IPS DF 6.9 (cell line): ENCODE data around the gene CELSR3.
A peak's percentile ranks its signal among the peaks of the same experiment; 100 is the strongest.

Source experiments
- DNase-seq: peaks from one replicate; pipeline ENCODE4 v3.0.0-alpha.2; 2013; ENCODE audit warnings: low read depth, low spot score
- H3K27ac ChIP-seq: one replicate; pipeline ENCODE4 v1.5.1; 2013; ENCODE audit warnings: low read length, control low read depth
- H3K27me3 ChIP-seq: 2 replicates; pipeline ENCODE4 v1.6.1; 2013; ENCODE audit warnings: mild to moderate bottlenecking, low read length; ENCODE audit not compliant: control insufficient read depth, insufficient read depth
- H3K36me3 ChIP-seq: 2 replicates; pipeline ENCODE4 v1.6.1; 2013; ENCODE audit warnings: low read length; ENCODE audit not compliant: control insufficient read depth, insufficient read depth
- H3K4me1 ChIP-seq: 2 replicates; pipeline ENCODE4 v1.6.1; 2013; ENCODE audit warnings: low read length; ENCODE audit not compliant: control insufficient read depth, insufficient read depth
- H3K4me3 ChIP-seq: 2 replicates; pipeline ENCODE4 v1.5.1; 2013; ENCODE audit warnings: mild to moderate bottlenecking, low read length
- H3K9me3 ChIP-seq: 2 replicates; pipeline ENCODE4 v1.6.1; 2013; ENCODE audit warnings: low read length, inconsistent platforms; ENCODE audit not compliant: control insufficient read depth, insufficient read depth
- WGBS: extraction: QIAGEN DNeasy Blood & Tissue Kit; methylation state at CpG from one replicate; pipeline ENCODE4 v1.1.7; 2013; ENCODE audit warnings: mixed read lengths, missing lambda C conversion rate; ENCODE audit not compliant: insufficient read length, insufficient coverage; 5-methylcytosine and 5-hydroxymethylcytosine counted together

The CELSR3 gene, protein sequence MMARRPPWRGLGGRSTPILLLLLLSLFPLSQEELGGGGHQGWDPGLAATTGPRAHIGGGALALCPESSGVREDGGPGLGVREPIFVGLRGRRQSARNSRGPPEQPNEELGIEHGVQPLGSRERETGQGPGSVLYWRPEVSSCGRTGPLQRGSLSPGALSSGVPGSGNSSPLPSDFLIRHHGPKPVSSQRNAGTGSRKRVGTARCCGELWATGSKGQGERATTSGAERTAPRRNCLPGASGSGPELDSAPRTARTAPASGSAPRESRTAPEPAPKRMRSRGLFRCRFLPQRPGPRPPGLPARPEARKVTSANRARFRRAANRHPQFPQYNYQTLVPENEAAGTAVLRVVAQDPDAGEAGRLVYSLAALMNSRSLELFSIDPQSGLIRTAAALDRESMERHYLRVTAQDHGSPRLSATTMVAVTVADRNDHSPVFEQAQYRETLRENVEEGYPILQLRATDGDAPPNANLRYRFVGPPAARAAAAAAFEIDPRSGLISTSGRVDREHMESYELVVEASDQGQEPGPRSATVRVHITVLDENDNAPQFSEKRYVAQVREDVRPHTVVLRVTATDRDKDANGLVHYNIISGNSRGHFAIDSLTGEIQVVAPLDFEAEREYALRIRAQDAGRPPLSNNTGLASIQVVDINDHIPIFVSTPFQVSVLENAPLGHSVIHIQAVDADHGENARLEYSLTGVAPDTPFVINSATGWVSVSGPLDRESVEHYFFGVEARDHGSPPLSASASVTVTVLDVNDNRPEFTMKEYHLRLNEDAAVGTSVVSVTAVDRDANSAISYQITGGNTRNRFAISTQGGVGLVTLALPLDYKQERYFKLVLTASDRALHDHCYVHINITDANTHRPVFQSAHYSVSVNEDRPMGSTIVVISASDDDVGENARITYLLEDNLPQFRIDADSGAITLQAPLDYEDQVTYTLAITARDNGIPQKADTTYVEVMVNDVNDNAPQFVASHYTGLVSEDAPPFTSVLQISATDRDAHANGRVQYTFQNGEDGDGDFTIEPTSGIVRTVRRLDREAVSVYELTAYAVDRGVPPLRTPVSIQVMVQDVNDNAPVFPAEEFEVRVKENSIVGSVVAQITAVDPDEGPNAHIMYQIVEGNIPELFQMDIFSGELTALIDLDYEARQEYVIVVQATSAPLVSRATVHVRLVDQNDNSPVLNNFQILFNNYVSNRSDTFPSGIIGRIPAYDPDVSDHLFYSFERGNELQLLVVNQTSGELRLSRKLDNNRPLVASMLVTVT (N-terminal part only)

DNA sequence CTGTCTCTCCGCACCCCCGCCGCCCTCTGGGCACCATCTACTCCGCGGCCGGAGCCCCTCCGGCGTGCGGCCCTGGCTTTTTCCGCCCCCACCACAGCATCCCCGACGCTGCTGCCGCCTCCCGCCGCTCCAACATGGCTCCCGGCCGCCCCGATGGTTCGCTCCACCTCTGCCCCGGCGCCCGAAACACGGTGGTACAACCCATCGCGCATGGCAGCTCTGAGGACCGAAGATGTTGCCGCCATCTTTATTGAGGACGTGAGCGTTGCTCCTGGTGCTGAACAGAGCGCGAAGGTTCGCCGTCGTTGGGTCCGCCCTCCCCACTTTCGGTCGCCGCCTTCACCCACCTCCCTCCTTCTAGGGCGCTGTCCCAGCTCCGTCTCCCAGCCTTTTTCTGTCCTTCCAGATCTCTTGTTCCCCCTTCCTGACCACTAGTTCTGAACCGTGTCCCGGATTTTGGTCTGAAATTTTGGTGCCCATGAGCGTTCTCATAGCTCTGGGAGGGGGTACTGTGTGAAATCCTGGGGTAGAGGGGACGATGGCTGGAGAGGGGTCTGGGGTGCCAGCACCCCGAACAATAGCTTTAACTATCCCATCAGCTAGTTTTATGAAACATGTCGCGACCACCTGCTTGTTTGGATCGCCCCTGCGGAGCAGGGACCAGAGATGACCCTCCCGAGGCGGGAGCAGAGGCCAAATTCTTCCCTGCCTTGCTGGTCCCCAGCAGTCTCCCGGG lies at the start of gene CELSR3:
TSS of gene CELSR3 (minus strand) at position 134 of the 736 bp plus-strand sequence. CDS start 252 bp downstream, outside the sequence.
- no peak within 1 kb of the TSS for H3K27ac ChIP-seq
- peak within 1 kb of the TSS; percentile 48; the same call in 1 of the 2 replicates for H3K4me3 ChIP-seq
- no peaks in the 10 kb centered on the region for H3K9me3 ChIP-seq
- no peaks in the 10 kb centered on the region; the same call in 1 of the 2 replicates for H3K36me3 ChIP-seq
- H3K27me3 ChIP-seq = no peaks in the 10 kb centered on the region
- no peak for DNase-seq
- no CpG with 5 or more reads among the region's 52 CpGs for WGBS
- H3K4me1 ChIP-seq = 0 out of 2 replicates have a peak, but pooled peaks cover 2% of the 10 kb centered on the region

- no CpG with 5 or more reads among the region's 2 CpGs for WGBS
These were observed 49.0 kb upstream of the CELSR3 start for GRCh38 chr3:48711727-48712126.

DNA sequence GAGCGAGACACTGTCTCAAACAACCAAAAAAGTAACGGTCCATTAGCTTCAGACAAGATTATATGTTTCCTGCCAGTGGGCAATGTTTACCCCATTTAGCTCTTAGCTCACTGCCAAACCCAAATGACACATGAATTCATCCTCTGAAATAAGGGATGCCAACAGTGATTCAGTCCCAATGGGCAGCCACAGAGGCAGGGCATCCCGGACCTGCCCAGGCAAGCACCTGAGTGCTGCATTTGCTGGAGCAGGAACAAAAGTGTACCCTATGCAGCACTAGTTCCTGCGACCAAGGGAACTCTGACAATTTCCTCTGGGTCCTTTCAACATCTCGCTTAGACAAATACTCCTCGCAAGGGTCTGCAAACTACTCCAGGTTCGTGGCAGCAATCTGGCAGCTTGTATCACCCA lies 46.4 kb upstream of the CELSR3 start:
- no peak overlapping the region for H3K27ac ChIP-seq

More at GRCh38 chr3:48711727-48712126, 49.0 kb upstream of the CELSR3 start:
- Histone ChIP-seq H3K27ac (no peak overlapping the region), H3K9me3 (no peaks in the 10 kb centered on the region), H3K4me3 (no peak overlapping the region), H3K4me1 (0 out of 2 replicates have a peak, but pooled peaks cover 1% of the 10 kb centered on the region), H3K36me3 (peaks cover 20% of the 10 kb centered on the region; the same call in 1 of the 2 replicates), H3K27me3 (no peaks in the 10 kb centered on the region)
- DNase-seq = no peak

DNA sequence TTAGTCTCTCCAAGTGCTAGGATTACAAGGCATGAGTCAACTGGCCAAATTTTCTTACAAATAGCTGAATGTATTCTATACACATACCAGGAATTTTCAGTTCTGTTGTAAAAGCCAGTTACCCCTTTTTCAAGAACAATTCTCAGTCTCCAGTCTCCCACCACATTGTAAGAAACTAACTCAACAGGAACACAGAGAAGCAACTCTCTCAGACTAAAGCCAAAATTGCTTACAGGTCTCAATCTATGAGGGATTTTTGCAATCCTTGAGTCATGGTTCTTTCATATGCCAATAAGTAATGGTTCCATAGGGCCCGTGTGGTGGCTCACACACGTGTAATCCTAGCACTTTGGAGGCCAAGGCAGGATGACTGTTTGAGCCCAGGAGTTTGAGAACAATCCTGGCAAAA lies 45.8 kb upstream of the CELSR3 start:
- Histone ChIP-seq H3K4me1 (peaks cover 2% of the 10 kb centered on the region; the same call in 1 of the 2 replicates), H3K27ac (no peak overlapping the region), H3K27me3 (no peaks in the 10 kb centered on the region), H3K36me3 (peaks cover 20% of the 10 kb centered on the region; the same call in 1 of the 2 replicates), H3K9me3 (no peaks in the 10 kb centered on the region), H3K4me3 (no peak overlapping the region)
- no CpG with 5 or more reads among the region's 2 CpGs for WGBS
- DNase-seq = no peak

More for the DNA sequence above, 46.4 kb upstream of the CELSR3 start:
- no CpG with 5 or more reads among the region's 7 CpGs for WGBS
- no peak overlapping the region for H3K4me3 ChIP-seq
- no peak for DNase-seq
- no peaks in the 10 kb centered on the region for H3K9me3 ChIP-seq
- H3K4me1 ChIP-seq = peaks cover 2% of the 10 kb centered on the region; the same call in 1 of the 2 replicates
- H3K27me3 ChIP-seq = no peaks in the 10 kb centered on the region
- peaks cover 20% of the 10 kb centered on the region; the same call in 1 of the 2 replicates for H3K36me3 ChIP-seq

- H3K9me3 ChIP-seq = no peaks in the 10 kb centered on the region
- DNase-seq = no peak
- no peaks in the 10 kb centered on the region for H3K27me3 ChIP-seq
- no peak overlapping the region for H3K4me3 ChIP-seq
- peaks cover 20% of the 10 kb centered on the region; the same call in 1 of the 2 replicates for H3K36me3 ChIP-seq
- no peak overlapping the region for H3K27ac ChIP-seq
- peaks cover 5% of the 10 kb centered on the region; the same call in 1 of the 2 replicates for H3K4me1 ChIP-seq
- WGBS = no CpG with 5 or more reads among the region's 5 CpGs
These were observed 44.5 kb upstream of the CELSR3 start for GRCh38 chr3:48707157-48707556.

GRCh38 chr3:48702320-48702920 lies 39.7 kb upstream of the CELSR3 start:
- peaks cover 2% of the 10 kb centered on the region; the same call in 1 of the 2 replicates for H3K36me3 ChIP-seq
- H3K27me3 ChIP-seq = no peaks in the 10 kb centered on the region
- no peak overlapping the region for H3K4me3 ChIP-seq
- no peak for DNase-seq
- WGBS = no CpG with 5 or more reads among the region's 6 CpGs
- peak overlapping the region; percentile 75 for H3K27ac ChIP-seq
- H3K4me1 ChIP-seq = peaks cover 4% of the 10 kb centered on the region; the same call in 1 of the 2 replicates
- H3K9me3 ChIP-seq = no peaks in the 10 kb centered on the region

DNA sequence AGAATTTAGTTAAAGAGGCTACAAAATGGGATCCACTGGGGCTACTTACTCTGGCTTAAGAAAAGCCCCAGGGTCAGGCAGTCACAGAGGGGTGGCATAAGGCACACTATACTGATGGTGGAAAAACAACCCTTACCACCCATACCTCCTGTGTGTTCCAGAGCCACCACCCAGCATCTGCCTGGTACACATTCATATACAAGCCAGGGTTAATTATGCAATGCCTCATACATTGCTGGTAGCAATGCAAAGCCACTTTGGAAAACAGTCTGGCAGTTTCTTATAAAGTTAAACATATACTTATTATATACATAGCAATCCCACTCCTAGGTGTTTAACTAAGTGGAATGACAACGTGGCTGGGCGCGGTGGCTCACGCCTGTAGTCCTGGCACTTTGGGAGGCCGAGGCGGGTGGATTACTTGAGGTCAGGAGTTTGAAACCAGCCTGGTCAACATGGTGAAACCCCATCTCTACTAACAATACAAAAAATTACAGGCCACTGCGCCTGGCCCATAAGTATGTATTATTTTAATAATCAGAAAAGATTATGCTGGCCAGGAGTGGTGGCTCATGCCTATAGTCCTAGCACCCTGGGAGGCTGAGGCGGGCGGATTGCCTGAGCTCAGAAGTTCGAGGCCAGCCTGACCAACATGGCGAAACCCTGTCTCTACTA lies 38.2 kb upstream of the CELSR3 start:
- H3K4me1 ChIP-seq = peaks cover 5% of the 10 kb centered on the region; the same call in 1 of the 2 replicates
- no peaks in the 10 kb centered on the region for H3K9me3 ChIP-seq
- H3K4me3 ChIP-seq = no peak overlapping the region
- peaks cover 2% of the 10 kb centered on the region; the same call in 1 of the 2 replicates for H3K36me3 ChIP-seq
- no CpG with 5 or more reads among the region's 11 CpGs for whole genome bisulfite sequencing
- H3K27ac ChIP-seq = no peak overlapping the region
- H3K27me3 ChIP-seq = no peaks in the 10 kb centered on the region
- DNase-seq = no peak

- WGBS = no CpG with 5 or more reads among the region's 8 CpGs
These were observed 36.2 kb upstream of the CELSR3 start for GRCh38 chr3:48698891-48699290.

More at GRCh38 chr3:48698891-48699290, 36.2 kb upstream of the CELSR3 start:
- Histone ChIP-seq H3K27ac (no peak overlapping the region), H3K4me1 (peaks cover 4% of the 10 kb centered on the region; the same call in 1 of the 2 replicates), H3K27me3 (no peaks in the 10 kb centered on the region), H3K36me3 (peaks cover 11% of the 10 kb centered on the region), H3K9me3 (no peaks in the 10 kb centered on the region), H3K4me3 (no peak overlapping the region)
- no peak for DNase-seq
